ENCODE measurements around the gene ITPA. TPM values are rescaled to one million over a fixed set of nuclear protein-coding genes. Genes with fewer than 3 reads are reported as not detected.

The ITPA gene
- total RNA-seq, 1 donor: 26.2 TPM

- H3K4me3 ChIP-seq (ENCODE audit: low read depth, low read length): no peak overlapping the region
- TF ChIP-seq, protein P1, sequence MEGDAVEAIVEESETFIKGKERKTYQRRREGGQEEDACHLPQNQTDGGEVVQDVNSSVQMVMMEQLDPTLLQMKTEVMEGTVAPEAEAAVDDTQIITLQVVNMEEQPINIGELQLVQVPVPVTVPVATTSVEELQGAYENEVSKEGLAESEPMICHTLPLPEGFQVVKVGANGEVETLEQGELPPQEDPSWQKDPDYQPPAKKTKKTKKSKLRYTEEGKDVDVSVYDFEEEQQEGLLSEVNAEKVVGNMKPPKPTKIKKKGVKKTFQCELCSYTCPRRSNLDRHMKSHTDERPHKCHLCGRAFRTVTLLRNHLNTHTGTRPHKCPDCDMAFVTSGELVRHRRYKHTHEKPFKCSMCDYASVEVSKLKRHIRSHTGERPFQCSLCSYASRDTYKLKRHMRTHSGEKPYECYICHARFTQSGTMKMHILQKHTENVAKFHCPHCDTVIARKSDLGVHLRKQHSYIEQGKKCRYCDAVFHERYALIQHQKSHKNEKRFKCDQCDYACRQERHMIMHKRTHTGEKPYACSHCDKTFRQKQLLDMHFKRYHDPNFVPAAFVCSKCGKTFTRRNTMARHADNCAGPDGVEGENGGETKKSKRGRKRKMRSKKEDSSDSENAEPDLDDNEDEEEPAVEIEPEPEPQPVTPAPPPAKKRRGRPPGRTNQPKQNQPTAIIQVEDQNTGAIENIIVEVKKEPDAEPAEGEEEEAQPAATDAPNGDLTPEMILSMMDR (IDR thresholded peaks at IDR 0.05; ENCODE audit: insufficient read depth, low read length): no peak
- DNase-seq (ENCODE audit: low read depth): no peak
Measured at GRCh38 chr20:3245711-3246110, 36.4 kb downstream of the ITPA start.

DNA sequence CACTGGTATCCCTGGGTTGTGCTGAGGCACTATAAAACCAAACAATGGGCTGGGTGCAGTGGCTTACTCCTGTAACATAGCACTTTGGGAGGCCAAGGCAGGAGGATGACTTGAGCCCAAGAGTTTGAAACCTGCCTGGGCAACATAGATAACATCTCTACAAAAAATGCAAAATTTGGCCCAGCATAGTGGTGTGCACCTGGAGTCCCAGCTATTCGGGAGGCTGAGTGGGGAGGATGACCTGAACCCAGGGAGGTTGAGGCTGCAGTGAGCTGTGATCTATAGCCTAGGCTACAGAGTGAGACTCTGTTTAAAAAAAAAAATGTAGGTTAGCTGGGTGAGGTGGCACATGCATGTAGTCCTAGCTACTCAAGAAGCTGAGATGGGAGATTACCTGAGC is 37.4 kb downstream of the ITPA start:
- DNase-seq (ENCODE audit: low read depth): no peak
- TF ChIP-seq, protein P1 (IDR thresholded peaks at IDR 0.05; ENCODE audit: insufficient read depth, low read length): no peak
- H3K4me3 ChIP-seq (ENCODE audit: low read depth, low read length): no peak overlapping the region

GRCh38 chr20:3247638-3248037 is 38.3 kb downstream of the ITPA start:
- DNase-seq (ENCODE audit: low read depth): peak; percentile 21
- TF ChIP-seq, protein P1 (IDR thresholded peaks at IDR 0.05; ENCODE audit: insufficient read depth, low read length): no peak
- H3K4me3 ChIP-seq (ENCODE audit: low read depth, low read length): no peak overlapping the region

DNA sequence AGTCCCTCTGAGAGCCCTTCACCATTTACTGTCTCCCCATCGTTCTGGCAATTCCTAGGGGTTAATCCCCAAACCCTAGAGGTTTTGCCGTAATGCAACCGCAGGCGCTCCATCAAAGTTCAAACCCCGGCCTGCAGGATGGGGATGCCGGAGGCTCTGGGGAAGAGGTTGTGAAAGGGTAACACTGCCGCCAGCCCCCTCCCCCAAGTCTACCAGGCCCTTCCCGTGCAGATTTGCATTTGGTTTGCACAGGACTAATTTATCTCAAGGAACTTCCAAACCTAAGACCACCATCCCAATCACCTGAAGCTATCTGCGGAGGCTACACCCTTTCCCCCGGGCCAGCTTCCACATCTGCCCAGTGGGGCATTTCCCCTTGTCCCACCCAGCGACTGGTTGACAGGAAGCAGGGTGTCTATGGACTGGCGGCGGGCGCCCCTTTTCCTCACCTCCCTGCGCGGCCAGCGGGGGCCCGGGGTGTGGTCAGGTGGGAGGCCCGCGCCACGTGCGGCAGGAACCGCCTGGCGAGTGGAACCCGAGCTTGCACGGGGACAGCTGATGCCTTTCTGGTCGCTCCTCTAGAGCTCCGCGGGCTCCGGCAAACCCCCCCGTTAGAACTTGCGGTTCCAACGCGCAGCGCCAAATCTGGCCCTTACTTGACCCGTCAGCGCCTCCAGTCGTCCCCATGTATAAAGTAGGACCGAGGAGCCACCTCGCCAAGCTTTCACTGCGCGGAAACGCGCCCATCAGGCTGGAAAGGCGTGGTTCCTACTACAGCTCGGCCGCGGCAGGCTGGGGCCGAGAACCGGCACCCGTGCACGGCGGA is 39.1 kb downstream of the ITPA start:
- TF ChIP-seq, protein P1 (IDR thresholded peaks at IDR 0.05; ENCODE audit: insufficient read depth, low read length): no peak
- peak overlapping the region; percentile 31 for H3K4me3 ChIP-seq (ENCODE audit: low read depth, low read length)
- peak; percentile 28 for DNase-seq (ENCODE audit: low read depth)

- no peak for DNase-seq (ENCODE audit: low read depth)
- TF ChIP-seq, protein P1 (IDR thresholded peaks at IDR 0.05; ENCODE audit: insufficient read depth, low read length): no peak
- peak overlapping the region; percentile 31 for H3K4me3 ChIP-seq (ENCODE audit: low read depth, low read length)
Measured at GRCh38 chr20:3248993-3249347, 39.7 kb downstream of the ITPA start.

GRCh38 chr20:3250091-3250504 is 40.8 kb downstream of the ITPA start:
- TF ChIP-seq, protein P1 (IDR thresholded peaks at IDR 0.05; ENCODE audit: insufficient read depth, low read length): peak; percentile 11
- no peak overlapping the region for H3K4me3 ChIP-seq (ENCODE audit: low read depth, low read length)
- no peak for DNase-seq (ENCODE audit: low read depth)
